Spleen (tissue), 7 donors: Measurements from ENCODE around the gene CDC42BPB.

Source experiments
- CTCF ChIP-seq, 11 experiments: fragments of 200-600 bp in 7 of 11; fragments of 450-650 bp in 4 of 11; sonication (generic) in 4 of 11; IDR thresholded peaks in 8 of 11; conservative IDR thresholded peaks in 3 of 11; 1 replicate in 7 of 11; 2 replicates in 4 of 11; pipeline versions ENCODE4 v1.4.0 to v1.8.0; 2016 to 2021; ENCODE audit warnings: antibody characterized with exemption in 11 of 11, inconsistent platforms in 4 of 11, mild to moderate bottlenecking in 1 of 11
- POLR2A ChIP-seq, 3 donors: fragments of 450-650 bp; IDR thresholded peaks; one replicate each; pipeline ENCODE4 v1.5.1; 2017; ENCODE audit warnings: antibody characterized with exemption in 3 of 3, mild to moderate bottlenecking in 1 of 3
- POLR2AphosphoS5 ChIP-seq, 3 donors: sonication (generic); formaldehyde crosslinking; IDR thresholded peaks; one replicate each; pipeline ENCODE4 v1.5.1; 2017; ENCODE audit warnings: antibody characterized with exemption in 3 of 3
- donor health status: DM: no; HTN: no; CAD: no; lungs with moderate emphysema.
- donor health status: DM: no; HTN: no; CAD: no.
- donor health status: DM: no; HTN: no; CAD: no.

GRCh38 chr14:103030741-103031565, 26.4 kb downstream of the CDC42BPB start:
- TF ChIP-seq POLR2AphosphoS5 (IDR thresholded peaks at IDR 0.05), result no peak
- TF ChIP-seq CTCF (IDR thresholded peaks at IDR 0.05 in 8 of 11, conservative IDR thresholded peaks at IDR 0.05 in 3 of 11), result no peak
- no peak for TF ChIP-seq POLR2A (IDR thresholded peaks at IDR 0.05)
